Kidney (tissue), 14 donors: Measurements from ENCODE around the gene SULT1A3. TPM values are rescaled to one million over a fixed set of nuclear protein-coding genes. Genes with fewer than 3 reads are reported as not detected.
"Not testable (repeated sequence)": the region's sequence is repeated elsewhere in the genome, so short reads cannot be mapped to it uniquely, and the experiment has no call there.

Experiments used
- DNase-seq, 5 donors: peaks; one replicate each; pipeline ENCODE4 v3.0.0-alpha.2; 2013 to 2020
- FAIRE-seq: peaks from 2 replicates; lab custom pipeline; 2012; peaks lifted over from hg19 to GRCh38; lab: Jason Lieb, UNC
- H3K27ac ChIP-seq, 2 donors: one replicate each; pipeline ENCODE4 v1.7.0; 2013; ENCODE audit warnings: low read depth in 2 of 2, low read length in 2 of 2, inconsistent platforms in 1 of 2
- H3K27me3 ChIP-seq: one replicate; pipeline ENCODE4 v1.7.1; 2013; ENCODE audit warnings: low read length, inconsistent platforms; ENCODE audit not compliant: control insufficient read depth, insufficient read depth
- H3K36me3 ChIP-seq, 3 donors: one replicate each; pipeline versions ENCODE4 v1.7.0 to v1.7.1; 2013; ENCODE audit warnings: low read length in 3 of 3, control low read depth in 1 of 3, inconsistent platforms in 1 of 3; ENCODE audit not compliant: insufficient read depth in 3 of 3, control insufficient read depth in 2 of 3
- H3K4me1 ChIP-seq, 3 donors: one replicate each; pipeline versions ENCODE4 v1.7.0 to v1.7.1; 2013; ENCODE audit warnings: low read length in 3 of 3, inconsistent platforms in 1 of 3, low read depth in 1 of 3; ENCODE audit not compliant: control insufficient read depth in 2 of 3, insufficient read depth in 2 of 3
- H3K4me3 ChIP-seq, 3 donors: one replicate each; pipeline versions ENCODE4 v1.7.0 to v1.8.1; 2013; ENCODE audit warnings: low read length in 3 of 3, control low read depth in 1 of 3, inconsistent platforms in 1 of 3
- H3K9ac ChIP-seq, 3 donors: one replicate each; pipeline versions ENCODE4 v1.7.0 to v1.7.1; 2013; ENCODE audit warnings: low read length in 3 of 3, control low read depth in 1 of 3, inconsistent platforms in 1 of 3
- H3K9me3 ChIP-seq, 3 donors: one replicate each; pipeline versions ENCODE4 v1.7.0 to v1.7.1; 2013; ENCODE audit warnings: low read length in 3 of 3, control low read depth in 1 of 3, inconsistent platforms in 1 of 3; ENCODE audit not compliant: control insufficient read depth in 2 of 3, insufficient read depth in 1 of 3
- intact Hi-C: fragments of 100-400 bp; cut with DNase I; formaldehyde crosslinking; loops from one replicate; pipeline ENCODE4 v1.11.1; 2022
- polyA plus RNA-seq: library from polyadenylated mRNA; stranded (reverse); fragments of 350-450 nt; fragmentation: Illumina TruSeq; extraction: RNeasy Lipid Tissue Mini Kit (QIAGEN cat#74804); gene quantifications from one replicate; pipeline ENCODE4 v1.2.3, GENCODE V29; 2014; ENCODE audit warnings: low read depth, low replicate concordance; ENCODE audit not compliant: insufficient read depth
- total RNA-seq: library from RNA; stranded (reverse); fragmentation: NEBNext Ultra II Directional; extraction: Animal tissue kit (Norgen Biotek cat#: 25700); gene quantifications from one replicate; pipeline ENCODE4 v1.2.1, GENCODE V29; 2021
- TF ChIP-seq, protein P1 (sequence below): IDR thresholded peaks from 3 replicates; pipeline ENCODE4 v1.5.1; 2012; ENCODE audit warnings: mild to moderate bottlenecking, moderate library complexity, borderline replicate concordance; ENCODE audit not compliant: insufficient read depth; ENCODE audit errors: extremely low read depth
- donor health status: control.
- donor health status: control.
- donor health status: control.
- donor health status: control.
- donor health status: control.
- donor health status: DM: yes; HTN: yes; CAD: no.
- donor health status: Normal renal cell carcinoma (clear cell type).

SULT1A3 gene
- total and polyA plus RNA-seq, 2 donors from 2014 or later = 19.8 to 31.3 TPM

GRCh38 chr16:30157214-30157613 is 41.8 kb upstream of the SULT1A3 start:
- Histone ChIP-seq H3K4me3 (no peak overlapping the region), H3K27ac (no peak overlapping the region), H3K9ac (no peak overlapping the region), H3K9me3 (no peaks in the 10 kb centered on the region), H3K4me1 (no peaks in the 10 kb centered on the region), H3K27me3 (no peaks in the 10 kb centered on the region), H3K36me3 (no peaks in the 10 kb centered on the region)
- FAIRE-seq (no peak), DNase-seq (no peak)
- intact Hi-C loops = no loop called here
- TF ChIP-seq, protein P1, sequence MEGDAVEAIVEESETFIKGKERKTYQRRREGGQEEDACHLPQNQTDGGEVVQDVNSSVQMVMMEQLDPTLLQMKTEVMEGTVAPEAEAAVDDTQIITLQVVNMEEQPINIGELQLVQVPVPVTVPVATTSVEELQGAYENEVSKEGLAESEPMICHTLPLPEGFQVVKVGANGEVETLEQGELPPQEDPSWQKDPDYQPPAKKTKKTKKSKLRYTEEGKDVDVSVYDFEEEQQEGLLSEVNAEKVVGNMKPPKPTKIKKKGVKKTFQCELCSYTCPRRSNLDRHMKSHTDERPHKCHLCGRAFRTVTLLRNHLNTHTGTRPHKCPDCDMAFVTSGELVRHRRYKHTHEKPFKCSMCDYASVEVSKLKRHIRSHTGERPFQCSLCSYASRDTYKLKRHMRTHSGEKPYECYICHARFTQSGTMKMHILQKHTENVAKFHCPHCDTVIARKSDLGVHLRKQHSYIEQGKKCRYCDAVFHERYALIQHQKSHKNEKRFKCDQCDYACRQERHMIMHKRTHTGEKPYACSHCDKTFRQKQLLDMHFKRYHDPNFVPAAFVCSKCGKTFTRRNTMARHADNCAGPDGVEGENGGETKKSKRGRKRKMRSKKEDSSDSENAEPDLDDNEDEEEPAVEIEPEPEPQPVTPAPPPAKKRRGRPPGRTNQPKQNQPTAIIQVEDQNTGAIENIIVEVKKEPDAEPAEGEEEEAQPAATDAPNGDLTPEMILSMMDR = no peak

DNA sequence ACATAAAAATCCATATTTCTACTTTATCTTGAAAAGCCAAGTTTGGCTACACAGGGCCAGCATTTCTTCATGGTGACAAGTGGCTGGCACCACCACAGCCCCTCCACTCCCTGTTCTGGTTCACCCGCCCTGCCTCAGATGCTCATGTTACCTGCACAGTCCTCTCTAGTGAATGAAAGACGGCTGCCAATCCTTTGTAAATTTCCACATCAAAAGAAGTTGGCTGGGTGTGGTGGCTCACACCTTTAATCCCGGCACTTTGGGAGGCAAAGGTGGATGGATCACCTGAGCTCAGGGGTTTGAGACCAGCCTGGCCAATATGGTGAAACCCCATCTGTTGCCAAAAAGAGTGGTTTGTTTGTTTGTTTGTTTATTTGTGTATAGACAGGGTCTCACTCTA is 35.5 kb upstream of the SULT1A3 start:
- Histone ChIP-seq H3K36me3 (no peaks in the 10 kb centered on the region), H3K9ac (no peak overlapping the region), H3K27ac (no peak overlapping the region), H3K9me3 (no peaks in the 10 kb centered on the region), H3K27me3 (no peaks in the 10 kb centered on the region), H3K4me1 (no peaks in the 10 kb centered on the region), H3K4me3 (no peak overlapping the region)
- FAIRE-seq (no peak), DNase-seq (no peak)
- TF ChIP-seq, protein P1 = no peak
- intact Hi-C loops = no loop called here

- Histone ChIP-seq H3K27ac (no peak overlapping the region), H3K4me3 (no peak overlapping the region), H3K36me3 (no peaks in the 10 kb centered on the region), H3K27me3 (no peaks in the 10 kb centered on the region), H3K4me1 (no peaks in the 10 kb centered on the region), H3K9ac (no peak overlapping the region), H3K9me3 (no peaks in the 10 kb centered on the region)
- no peak for DNase-seq
- intact Hi-C loops = no loop called here
- TF ChIP-seq, protein P1 = no peak
- FAIRE-seq = no peak
Observed at GRCh38 chr16:30166202-30166902, 32.7 kb upstream of the SULT1A3 start.

- H3K9ac ChIP-seq, H3K27ac ChIP-seq, intact Hi-C loops, DNase-seq, H3K36me3 ChIP-seq, H3K9me3 ChIP-seq, FAIRE-seq, H3K4me3 ChIP-seq, H3K27me3 ChIP-seq, H3K4me1 ChIP-seq: not testable (repeated sequence)
Observed at GRCh38 chr16:30168746-30169145, 30.3 kb upstream of the SULT1A3 start.

DNA sequence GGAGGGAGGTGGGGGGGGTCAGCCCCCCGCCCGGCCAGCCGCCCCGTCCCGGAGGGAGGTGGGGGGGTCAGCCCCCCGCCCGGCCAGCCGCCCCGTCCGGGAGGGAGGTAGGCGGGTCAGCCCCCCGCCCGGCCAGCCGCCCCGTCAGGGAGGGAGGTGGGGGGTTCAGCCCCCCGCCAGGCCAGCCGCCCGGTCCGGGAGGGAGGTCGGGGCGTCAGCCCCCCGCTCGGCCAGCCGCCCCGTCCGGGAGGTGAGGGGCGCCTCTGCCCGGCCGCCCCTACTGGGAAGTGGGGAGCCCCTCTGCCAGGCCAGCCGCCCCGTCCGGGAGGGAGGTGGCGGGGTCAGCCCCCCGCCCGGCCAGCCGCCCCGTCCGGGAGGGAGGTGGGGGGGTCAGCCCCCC is 29.6 kb upstream of the SULT1A3 start:
- intact Hi-C loops, H3K27ac ChIP-seq, FAIRE-seq, H3K27me3 ChIP-seq, DNase-seq, H3K9me3 ChIP-seq, H3K9ac ChIP-seq, H3K4me1 ChIP-seq, H3K4me3 ChIP-seq, H3K36me3 ChIP-seq: not testable (repeated sequence)

DNA sequence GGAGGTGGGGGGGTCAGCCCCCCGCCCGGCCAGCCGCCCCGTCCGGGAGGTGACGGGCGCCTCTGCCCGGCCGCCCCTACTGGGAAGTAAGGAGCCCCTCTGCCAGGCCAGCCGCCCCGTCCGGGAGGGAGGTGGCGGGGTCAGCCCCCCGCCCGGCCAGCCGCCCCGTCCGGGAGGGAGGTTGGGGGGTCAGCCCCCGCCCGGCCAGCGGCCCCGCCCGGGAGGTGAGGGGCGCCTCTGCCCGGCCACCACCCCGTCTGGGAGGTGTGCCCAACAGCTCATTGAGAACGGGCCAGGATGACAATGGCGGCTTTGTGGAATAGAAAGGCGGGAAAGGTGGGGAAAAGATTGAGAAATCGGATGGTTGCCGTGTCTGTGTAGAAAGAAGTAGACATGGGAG is 28.9 kb upstream of the SULT1A3 start:
- H3K9ac ChIP-seq, H3K4me1 ChIP-seq, intact Hi-C loops, H3K9me3 ChIP-seq, H3K36me3 ChIP-seq, FAIRE-seq, H3K27me3 ChIP-seq, H3K27ac ChIP-seq, H3K4me3 ChIP-seq, DNase-seq: not testable (repeated sequence)
